CD14-positive monocyte (primary cell): ENCODE data around the gene CDH13. TPM values are rescaled to one million over a fixed set of nuclear protein-coding genes. Genes with fewer than 3 reads are reported as not detected.

ENCODE experiments used
- DNase-seq, 3 donors: peaks; one replicate each; pipeline ENCODE4 v3.0.0-alpha.2; 2011 to 2022
- H2AFZ ChIP-seq: 2 replicates; pipeline ENCODE4 v1.6.0; 2012; ENCODE audit warnings: mild to moderate bottlenecking, low read depth, low read length, inconsistent platforms; ENCODE audit not compliant: insufficient read depth, poor library complexity, severe bottlenecking
- H3K27ac ChIP-seq, 2 donors: 1 replicate in 1 of 2; 2 replicates in 1 of 2; pipeline ENCODE4 v1.5.1; 2012 to 2013; ENCODE audit warnings: low read length in 2 of 2, control low read depth in 1 of 2, inconsistent platforms in 1 of 2, low read depth in 1 of 2, mild to moderate bottlenecking in 1 of 2
- H3K27me3 ChIP-seq, 2 donors: one replicate each; pipeline versions ENCODE4 v1.6.0 to v1.6.1; 2011 to 2013; ENCODE audit warnings: low read length in 2 of 2; ENCODE audit not compliant: control insufficient read depth in 2 of 2, insufficient read depth in 2 of 2
- H3K36me3 ChIP-seq, 2 donors: replicated peaks in 1 of 2; 1 replicate in 1 of 2; 2 replicates in 1 of 2; pipeline versions ENCODE4 v1.5.1 to v1.6.1; 2012 to 2013; ENCODE audit warnings: low read length in 2 of 2, control low read depth in 1 of 2, inconsistent platforms in 1 of 2, mild to moderate bottlenecking in 1 of 2; ENCODE audit not compliant: insufficient read depth in 2 of 2, control insufficient read depth in 1 of 2
- H3K4me1 ChIP-seq, 2 donors: 1 replicate in 1 of 2; 2 replicates in 1 of 2; pipeline versions ENCODE4 v1.5.1 to v1.6.1; 2012 to 2013; ENCODE audit warnings: low read length in 2 of 2, control low read depth in 1 of 2, inconsistent platforms in 1 of 2, mild to moderate bottlenecking in 1 of 2, moderate library complexity in 1 of 2; ENCODE audit not compliant: insufficient read depth in 2 of 2, control insufficient read depth in 1 of 2
- H3K4me2 ChIP-seq: replicated peaks from 2 replicates; pipeline ENCODE3; 2012; ENCODE audit warnings: low read length, moderate library complexity, mild to moderate bottlenecking; ENCODE audit not compliant: poor library complexity, severe bottlenecking; ENCODE audit errors: extremely low read depth
- H3K4me3 ChIP-seq, 3 experiments: fragments of 200-600 bp in 1 of 3; sonication (generic) in 1 of 3; replicated peaks in 1 of 3; 1 replicate in 2 of 3; 2 replicates in 1 of 3; pipeline ENCODE4 v1.5.1; 2011 to 2013; ENCODE audit warnings: low read length in 3 of 3, mild to moderate bottlenecking in 3 of 3, control low read depth in 2 of 3, low read depth in 2 of 3, inconsistent platforms in 1 of 3, moderate library complexity in 1 of 3
- H3K79me2 ChIP-seq: 2 replicates; pipeline ENCODE4 v1.6.0; 2012; ENCODE audit warnings: mild to moderate bottlenecking, control low read depth, inconsistent platforms, low read length, moderate library complexity; ENCODE audit not compliant: insufficient read depth
- H3K9ac ChIP-seq: 2 replicates; pipeline ENCODE4 v1.6.0; 2017; ENCODE audit warnings: low read length, mild to moderate bottlenecking; ENCODE audit not compliant: insufficient read depth, poor library complexity, severe bottlenecking
- H3K9me3 ChIP-seq, 2 donors: replicated peaks in 1 of 2; 1 replicate in 1 of 2; 2 replicates in 1 of 2; pipeline versions ENCODE4 v1.5.1 to v1.6.1; 2012 to 2013; ENCODE audit warnings: low read length in 2 of 2, control low read depth in 1 of 2; ENCODE audit not compliant: control insufficient read depth in 1 of 2, insufficient read depth in 1 of 2
- H4K20me1 ChIP-seq: 2 replicates; pipeline ENCODE4 v1.6.0; 2012; ENCODE audit warnings: mild to moderate bottlenecking, low read length, control low read depth, moderate library complexity; ENCODE audit not compliant: insufficient read depth
- H3K27ac Mint-ChIP-seq, 7 donors: one replicate each; pipeline ENCODE4 v1.8.0; 2020; ENCODE audit warnings: mild to moderate bottlenecking in 7 of 7, mixed read lengths in 7 of 7, moderate library complexity in 6 of 7, inconsistent platforms in 2 of 7
- H3K27me3 Mint-ChIP-seq, 3 donors: one replicate each; pipeline ENCODE4 v1.8.0; 2021 to 2022; ENCODE audit warnings: low read depth in 3 of 3, mild to moderate bottlenecking in 3 of 3, mixed read lengths in 3 of 3, moderate library complexity in 3 of 3, inconsistent platforms in 1 of 3
- H3K36me3 Mint-ChIP-seq, 2 donors: one replicate each; pipeline ENCODE4 v1.8.0; 2020; ENCODE audit warnings: mixed read lengths in 2 of 2, inconsistent platforms in 1 of 2, mild to moderate bottlenecking in 1 of 2
- H3K4me1 Mint-ChIP-seq: one replicate; pipeline ENCODE4 v1.8.0; 2020; ENCODE audit warnings: mild to moderate bottlenecking, mixed read lengths
- H3K4me3 Mint-ChIP-seq, 2 donors: one replicate each; pipeline ENCODE4 v1.8.0; 2020; ENCODE audit warnings: mild to moderate bottlenecking in 2 of 2, mixed read lengths in 2 of 2, moderate library complexity in 1 of 2
- H3K9me3 Mint-ChIP-seq, 7 donors: one replicate each; pipeline ENCODE4 v1.8.0; 2020 to 2022; ENCODE audit warnings: mixed read lengths in 7 of 7, mild to moderate bottlenecking in 6 of 7, moderate library complexity in 6 of 7, inconsistent platforms in 2 of 7
- CTCF ChIP-seq: fragments of 200-600 bp; IDR thresholded peaks from one replicate; pipeline ENCODE4 v1.8.0; 2022; ENCODE audit warnings: antibody characterized with exemption, mild to moderate bottlenecking
- WGBS: methylation state at CpG from one replicate; pipeline ENCODE4 v1.1.5; 2013; ENCODE audit warnings: missing lambda C conversion rate; ENCODE audit not compliant: insufficient coverage; 5-methylcytosine and 5-hydroxymethylcytosine counted together
- intact Hi-C, 2 donors: fragments of 100-400 bp; cut with micrococcal nuclease; formaldehyde crosslinking; loops; one replicate each; pipeline versions ENCODE4 v1.15.0 to v1.15.1; 2023
- polyA plus RNA-seq, 3 donors: library from polyadenylated mRNA; depleted of rRNA in 1 of 3; unstranded in 2 of 3; stranded (reverse) in 1 of 3; fragments of 300-500 nt in 2 of 3; fragments of >200 nt in 1 of 3; fragmentation: Illumina TruSeq in 2 of 3; gene quantifications; 1 replicate in 2 of 3; 2 replicates in 1 of 3; pipeline ENCODE4 v1.2.3, GENCODE V29; 2012 to 2021

CDH13 gene
- polyA plus RNA-seq, 3 donors, result 0.13 to 0.19 TPM; not detected in 1

- Histone ChIP-seq H3K4me2 (no peak overlapping the region), H3K27me3 (no peaks in the 10 kb centered on the region), H3K27ac (no peak overlapping the region), H4K20me1 (no peaks in the 10 kb centered on the region), H3K9me3 (no peaks in the 10 kb centered on the region), H3K4me3 (no peak overlapping the region), H3K79me2 (no peaks in the 10 kb centered on the region), H3K9ac (no peak overlapping the region), H3K4me1 (no peaks in the 10 kb centered on the region), H2AFZ (no peak overlapping the region), H3K36me3 (no peaks in the 10 kb centered on the region)
- Mint-ChIP-seq H3K9me3 (no peaks in the 10 kb centered on the region), H3K36me3 (no peaks in the 10 kb centered on the region), H3K4me3 (no peak overlapping the region), H3K27ac (no peak overlapping the region), H3K27me3 (peaks cover 0 to 13% (median 1%) of the 10 kb centered on the region in 3 donors), H3K4me1 (no peaks in the 10 kb centered on the region)
- DNase-seq, result no peak
- no peak for TF ChIP-seq CTCF
- WGBS, result 91% methylated on average over 4 of the region's 5 CpGs
- intact Hi-C loops, result no loop called here
Measured at GRCh38 chr16:82769845-82770244, 143.1 kb downstream of the CDH13 start.

DNA sequence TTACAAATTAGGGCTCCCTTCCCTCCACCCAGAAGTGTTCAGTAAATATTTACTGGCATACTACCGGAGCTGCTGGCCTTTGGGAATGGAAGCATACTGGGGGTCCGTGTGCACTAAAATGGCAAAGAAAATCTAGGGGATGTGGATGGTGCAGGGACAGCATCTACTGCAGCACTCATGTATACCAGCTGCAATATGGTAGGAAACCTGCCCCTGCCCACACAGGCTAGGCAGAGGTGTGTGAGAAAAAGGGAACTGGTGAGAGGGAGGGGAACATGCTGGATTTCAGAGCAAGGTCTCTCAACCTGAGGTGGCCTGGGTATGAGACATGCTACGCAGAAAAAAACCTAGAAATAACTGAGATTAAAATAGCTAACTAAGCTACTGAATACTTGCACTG lies 145.4 kb downstream of the CDH13 start:
- H3K79me2 ChIP-seq, result no peaks in the 10 kb centered on the region
- peaks cover 1 to 13% (median 2%) of the 10 kb centered on the region in 3 donors for H3K27me3 Mint-ChIP-seq
- H3K36me3 Mint-ChIP-seq, result no peaks in the 10 kb centered on the region
- no peaks in the 10 kb centered on the region for H3K36me3 ChIP-seq
- no peak overlapping the region for H3K9ac ChIP-seq
- H3K27ac ChIP-seq, result no peak overlapping the region
- no peak overlapping the region for H3K4me3 ChIP-seq
- H3K4me1 ChIP-seq, result peaks cover 0 to 14% of the 10 kb centered on the region in 2 donors
- WGBS, result no CpG with 5 or more reads among the region's 3 CpGs
- H3K4me1 Mint-ChIP-seq, result peaks cover 9% of the 10 kb centered on the region
- intact Hi-C loops, result no loop called here
- no peaks in the 10 kb centered on the region for H3K9me3 ChIP-seq
- H3K27me3 ChIP-seq, result no peaks in the 10 kb centered on the region
- no peak overlapping the region for H2AFZ ChIP-seq
- peak overlapping the region in 1 of 7 donors; percentile 52 for H3K27ac Mint-ChIP-seq
- TF ChIP-seq CTCF, result no peak
- no peaks in the 10 kb centered on the region for H3K9me3 Mint-ChIP-seq
- no peaks in the 10 kb centered on the region for H4K20me1 ChIP-seq
- no peak overlapping the region for H3K4me3 Mint-ChIP-seq
- no peak overlapping the region for H3K4me2 ChIP-seq
- no peak for DNase-seq
